MV-4-11 (cell line): ENCODE data around the gene MPI.
"Not testable (repeated sequence)": the region's sequence is repeated elsewhere in the genome, so short reads cannot be mapped to it uniquely, and the experiment has no call there.

Experiments used
- DNase-seq: peaks from one replicate; lab custom pipeline; 2025; lab: John Stamatoyannopoulos, UW

The MPI gene

GRCh38 chr15:74891469-74891868, 1.6 kb downstream of the MPI start:
- DNase-seq, result no peak

- DNase-seq, result no peak
Observed at GRCh38 chr15:74892313-74892712, 2.5 kb downstream of the MPI start.

- DNase-seq, result no peak
Observed at GRCh38 chr15:74892931-74893330, 3.1 kb downstream of the MPI start.

- no peak for DNase-seq
Observed at GRCh38 chr15:74893627-74894026, 3.8 kb downstream of the MPI start.

- DNase-seq, result not testable (repeated sequence)
Observed at GRCh38 chr15:74894383-74894782, 4.5 kb downstream of the MPI start.

GRCh38 chr15:74895830-74896229, 6.0 kb downstream of the MPI start:
- no peak for DNase-seq

- DNase-seq, result no peak
Observed at GRCh38 chr15:74896316-74896715, 6.5 kb downstream of the MPI start.

GRCh38 chr15:74897300-74897701, 7.5 kb downstream of the MPI start:
- DNase-seq, result no peak

- peak; percentile 65 for DNase-seq
Observed at GRCh38 chr15:74901612-74902063, 11.8 kb downstream of the MPI start.

- no peak for DNase-seq
Observed at GRCh38 chr15:74902295-74903075, 12.6 kb downstream of the MPI start.

GRCh38 chr15:74903676-74904075, 13.8 kb downstream of the MPI start:
- DNase-seq, result no peak

- no peak for DNase-seq
Observed at GRCh38 chr15:74904190-74904805, 14.5 kb downstream of the MPI start.

GRCh38 chr15:74906067-74906449, 16.2 kb downstream of the MPI start:
- no peak for DNase-seq

GRCh38 chr15:74906450-74907162, 16.8 kb downstream of the MPI start, which contains the start of gene FAM219B:
Gene FAM219B, minus strand, starts transcription at chr15:74906851. Its CDS starts 51 bp downstream, at chr15:74906800.
- peak; percentile 82 for DNase-seq

- DNase-seq, result no peak
Observed at GRCh38 chr15:74907163-74907870, 17.5 kb downstream of the MPI start.

GRCh38 chr15:74908635-74909034, 18.8 kb downstream of the MPI start:
- DNase-seq, result no peak

- no peak for DNase-seq
Observed at GRCh38 chr15:74913041-74913440, 23.2 kb downstream of the MPI start.

GRCh38 chr15:74913799-74914198, 24.0 kb downstream of the MPI start:
- DNase-seq, result not testable (repeated sequence)

- no peak for DNase-seq
Observed at GRCh38 chr15:74917676-74918075, 27.8 kb downstream of the MPI start.

GRCh38 chr15:74920456-74920855, 30.6 kb downstream of the MPI start:
- DNase-seq, result peak; percentile 79

- no peak for DNase-seq
Observed at GRCh38 chr15:74924525-74924924, 34.7 kb downstream of the MPI start.

- no peak for DNase-seq
Observed at GRCh38 chr15:74928771-74929198, 38.9 kb downstream of the MPI start.
